Panc1 (cell line): ENCODE results near the gene KCNT1. TPM values are rescaled to one million over a fixed set of nuclear protein-coding genes. Genes with fewer than 3 reads are reported as not detected.

Experiments
- ATAC-seq: fragments of 200-7000 bp; cut with Tn5 transposase; 2 replicates; pipeline ENCODE4 v1.9.1; 2020; ENCODE audit warnings: mild to moderate bottlenecking, moderate library complexity
- BruUV-seq: library from RNA; stranded (reverse); fragments of 400-500 nt; replicated peaks from 2 replicates; lab custom pipeline; 2021; lab: Mats Ljungman, UMichigan
- CTCF ChIA-PET: fragments of 300-600 bp; sonication (Branson Sonifier 250); formaldehyde crosslinking; loops from one replicate; lab custom pipeline; 2022; ENCODE audit warnings: antibody characterized with exemption; lab: Charles Lee
- POLR2A ChIA-PET: fragments of 300-600 bp; sonication (Branson Sonifier 250); formaldehyde crosslinking; loops from one replicate; lab custom pipeline; 2022; ENCODE audit warnings: antibody characterized with exemption; lab: Charles Lee
- DNase-seq: peaks from one replicate; pipeline ENCODE4 v3.0.0-alpha.2; 2010; ENCODE audit warnings: low read depth, low spot score
- H3K27ac ChIP-seq: 2 replicates; pipeline ENCODE4 v1.5.1; 2011; ENCODE audit warnings: mild to moderate bottlenecking, low read length, inconsistent platforms
- H3K27me3 ChIP-seq: fragments of 200-500 bp; sonication (Bioruptor generic); 2 replicates; pipeline ENCODE4 v1.6.0; 2014; ENCODE audit warnings: low read length, inconsistent platforms; ENCODE audit not compliant: control insufficient read depth, insufficient read depth
- H3K36me3 ChIP-seq: fragments of 200-500 bp; sonication (Bioruptor generic); 2 replicates; pipeline ENCODE4 v1.5.1; 2014; ENCODE audit warnings: inconsistent platforms, mild to moderate bottlenecking, low read length, moderate library complexity; ENCODE audit not compliant: control insufficient read depth, insufficient read depth
- H3K4me1 ChIP-seq: 2 replicates; pipeline ENCODE4 v1.5.1; 2011; ENCODE audit warnings: inconsistent platforms, mild to moderate bottlenecking, low read length, moderate library complexity; ENCODE audit not compliant: control insufficient read depth, insufficient read depth
- H3K4me3 ChIP-seq, 2 experiments: 2 replicates each; pipeline ENCODE4 v1.5.1; 2011 to 2012; ENCODE audit warnings: low read depth in 2 of 2, low read length in 2 of 2, mild to moderate bottlenecking in 2 of 2, inconsistent platforms in 1 of 2, moderate library complexity in 1 of 2
- H3K9me3 ChIP-seq: fragments of 200-500 bp; sonication (Bioruptor generic); 2 replicates; pipeline ENCODE4 v1.5.1; 2014; ENCODE audit warnings: low read depth, mild to moderate bottlenecking, inconsistent platforms, low read length, moderate library complexity; ENCODE audit not compliant: control insufficient read depth, insufficient read depth
- CTCF ChIP-seq: fragments of 450-650 bp; IDR thresholded peaks from 2 replicates; pipeline ENCODE4 v1.5.1; 2017; ENCODE audit warnings: mild to moderate bottlenecking
- POLR2AphosphoS5 ChIP-seq: IDR thresholded peaks from 2 replicates; pipeline ENCODE4 v1.6.1; 2012; ENCODE audit warnings: mild to moderate bottlenecking, low read depth, low read length, moderate library complexity
- SIN3A ChIP-seq: IDR thresholded peaks from 2 replicates; pipeline ENCODE4 v1.6.1; 2012; ENCODE audit warnings: low read depth, mild to moderate bottlenecking, low read length, moderate library complexity, borderline replicate concordance; ENCODE audit not compliant: insufficient read depth
- TCF7L2 ChIP-seq: IDR thresholded peaks from 2 replicates; pipeline ENCODE4 v1.6.1; 2011; ENCODE audit warnings: mild to moderate bottlenecking, low read depth, low read length, inconsistent platforms
- in situ Hi-C: cut with HindIII; loops from 2 replicates; pipeline ENCODE4 v1.10.0; 2016; ENCODE audit warnings: low sequenced_read_pairs, low pct_unique_long_range_greater_than_20kb
- intact Hi-C: fragments of 100-400 bp; cut with micrococcal nuclease; formaldehyde crosslinking; loops from one replicate; pipeline ENCODE4 v1.10.0; 2022; ENCODE audit not compliant: unreplicated experiment
- total RNA-seq: library from RNA; stranded (reverse); gene quantifications from one replicate; pipeline ENCODE4 v1.2.1, GENCODE V29; 2021; ENCODE audit not compliant: unreplicated experiment
- TF ChIP-seq, protein P1 (sequence below), 2 experiments: IDR thresholded peaks; 2 replicates each; pipeline ENCODE4 v1.6.1; 2011 to 2012; ENCODE audit warnings: low read depth in 2 of 2, control low read depth in 1 of 2, low read length in 1 of 2, mild to moderate bottlenecking in 1 of 2, moderate library complexity in 1 of 2; ENCODE audit not compliant: insufficient read depth in 1 of 2

The KCNT1 gene
- total RNA-seq, 1 experiment from 2014 or later: not detected

- ChIA-PET CTCF (no interaction called here), POLR2A (no interaction called here)
- no peak for DNase-seq
- in situ Hi-C loops (no loop called here), intact Hi-C loops (no loop called here)
- TF ChIP-seq CTCF (no peak), SIN3A (no peak), TCF7L2 (no peak), POLR2AphosphoS5 (no peak)
- TF ChIP-seq, protein P1, sequence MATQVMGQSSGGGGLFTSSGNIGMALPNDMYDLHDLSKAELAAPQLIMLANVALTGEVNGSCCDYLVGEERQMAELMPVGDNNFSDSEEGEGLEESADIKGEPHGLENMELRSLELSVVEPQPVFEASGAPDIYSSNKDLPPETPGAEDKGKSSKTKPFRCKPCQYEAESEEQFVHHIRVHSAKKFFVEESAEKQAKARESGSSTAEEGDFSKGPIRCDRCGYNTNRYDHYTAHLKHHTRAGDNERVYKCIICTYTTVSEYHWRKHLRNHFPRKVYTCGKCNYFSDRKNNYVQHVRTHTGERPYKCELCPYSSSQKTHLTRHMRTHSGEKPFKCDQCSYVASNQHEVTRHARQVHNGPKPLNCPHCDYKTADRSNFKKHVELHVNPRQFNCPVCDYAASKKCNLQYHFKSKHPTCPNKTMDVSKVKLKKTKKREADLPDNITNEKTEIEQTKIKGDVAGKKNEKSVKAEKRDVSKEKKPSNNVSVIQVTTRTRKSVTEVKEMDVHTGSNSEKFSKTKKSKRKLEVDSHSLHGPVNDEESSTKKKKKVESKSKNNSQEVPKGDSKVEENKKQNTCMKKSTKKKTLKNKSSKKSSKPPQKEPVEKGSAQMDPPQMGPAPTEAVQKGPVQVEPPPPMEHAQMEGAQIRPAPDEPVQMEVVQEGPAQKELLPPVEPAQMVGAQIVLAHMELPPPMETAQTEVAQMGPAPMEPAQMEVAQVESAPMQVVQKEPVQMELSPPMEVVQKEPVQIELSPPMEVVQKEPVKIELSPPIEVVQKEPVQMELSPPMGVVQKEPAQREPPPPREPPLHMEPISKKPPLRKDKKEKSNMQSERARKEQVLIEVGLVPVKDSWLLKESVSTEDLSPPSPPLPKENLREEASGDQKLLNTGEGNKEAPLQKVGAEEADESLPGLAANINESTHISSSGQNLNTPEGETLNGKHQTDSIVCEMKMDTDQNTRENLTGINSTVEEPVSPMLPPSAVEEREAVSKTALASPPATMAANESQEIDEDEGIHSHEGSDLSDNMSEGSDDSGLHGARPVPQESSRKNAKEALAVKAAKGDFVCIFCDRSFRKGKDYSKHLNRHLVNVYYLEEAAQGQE (IDR thresholded peaks at IDR 0.05; ENCODE audit: insufficient read depth in 1 of 2, low read depth in 2 of 2, low read length in 1 of 2): no peak
- no peaks in the 10 kb centered on the region for H3K27me3 ChIP-seq
- BruUV-seq: no TSS peak
- no peaks in the 10 kb centered on the region for H3K9me3 ChIP-seq
- no peaks in the 10 kb centered on the region for H3K4me1 ChIP-seq
- ATAC-seq: no peak
- no peak overlapping the region for H3K4me3 ChIP-seq
- no peak overlapping the region for H3K27ac ChIP-seq
- no peaks in the 10 kb centered on the region for H3K36me3 ChIP-seq
These were observed 84.2 kb downstream of the KCNT1 start for GRCh38 chr9:135786146-135786690.

DNA sequence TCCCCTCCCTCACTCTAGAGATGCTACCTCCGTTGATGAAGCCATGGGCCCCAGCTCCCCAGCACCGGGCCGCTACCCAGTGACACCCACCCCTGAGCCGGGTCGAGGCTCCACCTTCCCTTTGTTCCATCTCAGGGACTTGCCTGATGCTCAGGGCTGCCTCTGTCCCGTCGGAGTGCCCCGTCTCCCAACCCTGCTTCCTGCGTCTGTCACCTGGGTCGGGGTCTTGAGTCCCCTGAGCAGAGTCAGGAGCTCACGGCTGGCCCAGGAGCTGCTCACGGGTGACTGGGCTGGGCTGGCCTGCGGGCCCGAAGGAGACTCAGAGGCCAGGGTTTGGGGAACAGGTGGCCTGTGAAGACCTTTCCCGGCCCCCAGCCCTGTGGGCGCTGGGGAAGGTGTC is 85.3 kb downstream of the KCNT1 start:
- BruUV-seq: no TSS peak
- ATAC-seq: no peak

DNA sequence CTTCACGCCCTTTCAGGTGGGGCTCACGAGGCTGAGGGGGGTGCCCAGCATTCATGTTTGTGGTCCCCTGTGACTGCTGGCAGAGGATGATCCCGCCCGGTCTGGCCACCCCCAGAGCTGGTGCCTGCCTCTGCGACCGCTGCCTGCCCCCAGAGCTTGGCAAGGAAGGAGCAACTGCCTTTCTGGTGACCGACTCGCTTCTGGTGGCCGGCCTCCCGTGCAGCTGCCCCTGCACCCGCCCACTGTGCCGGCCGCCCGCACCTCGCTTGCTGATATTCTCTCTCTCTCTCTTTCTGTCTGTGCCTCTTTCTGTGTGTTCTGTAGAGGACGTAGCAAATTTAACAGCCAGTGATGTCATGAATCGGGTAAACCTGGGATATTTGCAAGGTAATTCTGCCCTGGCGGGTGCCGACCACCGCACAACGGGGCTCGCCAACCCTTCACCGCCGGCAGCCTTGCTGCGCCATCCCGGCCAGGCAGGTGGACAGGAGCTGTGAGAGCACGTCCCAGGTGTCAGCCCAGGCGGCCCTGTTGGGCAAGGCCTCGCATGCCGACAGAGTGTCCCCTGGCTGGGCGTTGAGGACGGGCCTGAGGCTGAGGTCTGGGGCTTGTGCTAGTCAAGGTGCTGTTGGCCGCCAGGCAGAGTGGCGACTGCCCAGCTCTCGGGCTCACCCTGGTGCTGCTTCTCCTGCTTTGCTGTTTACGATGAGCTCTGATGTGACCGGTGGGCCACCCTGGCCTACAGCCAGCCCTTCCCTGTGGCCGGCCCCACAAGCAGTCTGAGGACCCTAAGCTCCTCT is 86.0 kb downstream of the KCNT1 start:
- intact Hi-C loops: no loop called here
- ATAC-seq (no peak), DNase-seq (no peak)
- CTCF ChIA-PET: no interaction called here
- H3K4me1 ChIP-seq: no peaks in the 10 kb centered on the region
- no peak overlapping the region for H3K27ac ChIP-seq
- H3K4me3 ChIP-seq: no peak overlapping the region
- TF ChIP-seq POLR2AphosphoS5: no peak
- no peak for TF ChIP-seq SIN3A
- no peak for TF ChIP-seq CTCF
- no peak for TF ChIP-seq TCF7L2
- TF ChIP-seq, protein P1 (IDR thresholded peaks at IDR 0.05; ENCODE audit: insufficient read depth in 1 of 2, low read depth in 2 of 2, low read length in 1 of 2): no peak
- no peaks in the 10 kb centered on the region for H3K27me3 ChIP-seq
- H3K36me3 ChIP-seq: no peaks in the 10 kb centered on the region
- in situ Hi-C loops: no loop called here
- no TSS peak for BruUV-seq
- H3K9me3 ChIP-seq: no peaks in the 10 kb centered on the region
- POLR2A ChIA-PET: no interaction called here

More for the DNA sequence above, 85.3 kb downstream of the KCNT1 start:
- DNase-seq: no peak
- H3K4me3 ChIP-seq: no peak overlapping the region
- in situ Hi-C loops: no loop called here
- no peak overlapping the region for H3K27ac ChIP-seq
- H3K27me3 ChIP-seq: no peaks in the 10 kb centered on the region
- H3K36me3 ChIP-seq: no peaks in the 10 kb centered on the region
- H3K4me1 ChIP-seq: no peaks in the 10 kb centered on the region
- TF ChIP-seq POLR2AphosphoS5 (no peak), TCF7L2 (no peak), SIN3A (no peak)
- POLR2A ChIA-PET: no interaction called here
- H3K9me3 ChIP-seq: no peaks in the 10 kb centered on the region
- intact Hi-C loops: no loop called here
- CTCF ChIA-PET: no interaction called here
